OCI-LY3 (cell line): ENCODE measurements around the gene RCAN3.

Experiments used
- H2AFZ ChIP-seq: fragments of 200-600, 300-600 bp; shearing (Covaris generic); 2 replicates; pipeline ENCODE4 v1.6.0; 2014; ENCODE audit warnings: antibody characterized with exemption, low read depth, low read length
- H3K27ac ChIP-seq: fragments of 200-600, 300-600 bp; sonication (generic); 2 replicates; pipeline ENCODE4 v1.5.1; 2014; ENCODE audit warnings: mild to moderate bottlenecking, low read length, moderate library complexity, mixed read lengths
- H3K27me3 ChIP-seq: fragments of 200-600, 300-600 bp; sonication (generic); 2 replicates; pipeline ENCODE4 v1.6.1; 2014; ENCODE audit warnings: low read depth, low read length, mixed read lengths
- H3K36me3 ChIP-seq: fragments of 200-600, 300-600 bp; sonication (generic); replicated peaks from 2 replicates; pipeline ENCODE3; 2014; ENCODE audit warnings: low read depth, low read length, mixed read lengths
- H3K4me1 ChIP-seq: fragments of 300-600, 200-600 bp; sonication (generic); 2 replicates; pipeline ENCODE4 v1.6.1; 2014; ENCODE audit warnings: low read length, mixed read lengths
- H3K4me2 ChIP-seq: fragments of 200-600, 300-600 bp; sonication (generic); 2 replicates; pipeline ENCODE4 v1.6.1; 2014; ENCODE audit warnings: low read length, mixed read lengths
- H3K4me3 ChIP-seq: fragments of 300-600, 200-600 bp; sonication (generic); 2 replicates; pipeline ENCODE4 v1.5.1; 2014; ENCODE audit warnings: antibody characterized with exemption, mild to moderate bottlenecking, low read length, moderate library complexity
- H3K79me2 ChIP-seq: fragments of 300-600, 200-600 bp; shearing (Covaris generic); 2 replicates; pipeline ENCODE4 v1.6.1; 2014; ENCODE audit warnings: mild to moderate bottlenecking, low read length, mixed read lengths
- H3K9ac ChIP-seq: fragments of 300-600, 200-600 bp; shearing (Covaris generic); 2 replicates; pipeline ENCODE4 v1.6.0; 2014; ENCODE audit warnings: mild to moderate bottlenecking, low read length, moderate library complexity
- H3K9me3 ChIP-seq: fragments of 200-600, 300-600 bp; shearing (Covaris generic); 2 replicates; pipeline ENCODE4 v1.6.1; 2014; ENCODE audit warnings: low read length, mixed read lengths; ENCODE audit not compliant: insufficient read depth
- H4K20me1 ChIP-seq: fragments of 200-600, 300-600 bp; sonication (generic); 2 replicates; pipeline ENCODE4 v1.6.1; 2016; ENCODE audit warnings: low read length, mixed read lengths; ENCODE audit not compliant: insufficient read depth
- CTCF ChIP-seq: fragments of 200-600, 300-600 bp; sonication (generic); IDR thresholded peaks from 2 replicates; pipeline ENCODE4 v1.5.1; 2014; ENCODE audit warnings: antibody characterized with exemption, low read length, low read depth
- EZH2phosphoT487 ChIP-seq: fragments of 200-600 bp; shearing (Covaris generic); IDR thresholded peaks from 2 replicates; pipeline ENCODE4 v1.6.1; 2018; ENCODE audit warnings: antibody characterized with exemption, mixed run types, low read depth

Gene RCAN3

GRCh38 chr1:24477309-24477708, 25.3 kb upstream of the RCAN3 start:
- H3K4me3 ChIP-seq: no peak overlapping the region
- no peak overlapping the region for H3K9ac ChIP-seq

GRCh38 chr1:24481101-24481500, 21.5 kb upstream of the RCAN3 start:
- peak overlapping the region; percentile 62 for H3K9ac ChIP-seq
- peak overlapping the region; percentile 94 for H3K27ac ChIP-seq
- no peaks in the 10 kb centered on the region for H3K9me3 ChIP-seq
- no peaks in the 10 kb centered on the region for H3K79me2 ChIP-seq
- H2AFZ ChIP-seq: 0 out of 2 replicates have a peak overlapping the region, but pooled peaks have one; percentile 52
- no peaks in the 10 kb centered on the region for H3K36me3 ChIP-seq
- peaks cover 50% of the 10 kb centered on the region for H3K4me1 ChIP-seq
- peak overlapping the region; percentile 45; the same call in 1 of the 2 replicates for H3K4me3 ChIP-seq
- peak overlapping the region; percentile 68 for H3K4me2 ChIP-seq
- H3K27me3 ChIP-seq: no peaks in the 10 kb centered on the region
- TF ChIP-seq EZH2phosphoT487 (no peak), CTCF (no peak)
- no peaks in the 10 kb centered on the region for H4K20me1 ChIP-seq

More at GRCh38 chr1:24477309-24477708, 25.3 kb upstream of the RCAN3 start:
- Histone ChIP-seq H4K20me1 (no peaks in the 10 kb centered on the region), H3K4me1 (peaks cover 25% of the 10 kb centered on the region), H3K4me2 (no peak overlapping the region), H3K79me2 (no peaks in the 10 kb centered on the region), H3K27ac (no peak overlapping the region), H3K9me3 (no peaks in the 10 kb centered on the region), H2AFZ (no peak overlapping the region), H3K36me3 (no peaks in the 10 kb centered on the region), H3K27me3 (no peaks in the 10 kb centered on the region)
- TF ChIP-seq CTCF (no peak), EZH2phosphoT487 (no peak)

- Histone ChIP-seq H4K20me1 (no peaks in the 10 kb centered on the region), H3K79me2 (no peaks in the 10 kb centered on the region), H3K27ac (peak overlapping the region; percentile 94), H3K9ac (peak overlapping the region; percentile 62), H3K4me3 (peak overlapping the region; percentile 45), H2AFZ (peak overlapping the region; percentile 52), H3K27me3 (no peaks in the 10 kb centered on the region), H3K36me3 (no peaks in the 10 kb centered on the region), H3K4me1 (peaks cover 50% of the 10 kb centered on the region), H3K9me3 (no peaks in the 10 kb centered on the region), H3K4me2 (peak overlapping the region; percentile 68)
- TF ChIP-seq CTCF (no peak), EZH2phosphoT487 (no peak)
These were observed 20.6 kb upstream of the RCAN3 start for GRCh38 chr1:24481843-24482610.

- no peak overlapping the region; the same call in 1 of the 2 replicates for H2AFZ ChIP-seq
These were observed 19.2 kb upstream of the RCAN3 start for GRCh38 chr1:24483441-24483840.

More at GRCh38 chr1:24483441-24483840, 19.2 kb upstream of the RCAN3 start:
- H3K9me3 ChIP-seq: no peaks in the 10 kb centered on the region; the same call in 1 of the 2 replicates
- peak overlapping the region; percentile 24; the same call in 1 of the 2 replicates for H3K9ac ChIP-seq
- H3K4me2 ChIP-seq: peak overlapping the region; percentile 31; the same call in 1 of the 2 replicates
- peak overlapping the region; percentile 63 for H3K27ac ChIP-seq
- H3K79me2 ChIP-seq: no peaks in the 10 kb centered on the region
- no peaks in the 10 kb centered on the region for H3K36me3 ChIP-seq
- H3K4me3 ChIP-seq: no peak overlapping the region
- H3K27me3 ChIP-seq: no peaks in the 10 kb centered on the region
- peaks cover 58% of the 10 kb centered on the region for H3K4me1 ChIP-seq
- TF ChIP-seq CTCF (no peak), EZH2phosphoT487 (no peak)
- H4K20me1 ChIP-seq: no peaks in the 10 kb centered on the region
